PC-9 (cell line): ENCODE measurements around the gene TOMM6. TPM values are rescaled to one million over a fixed set of nuclear protein-coding genes. Genes with fewer than 3 reads are reported as not detected.
"Not testable (repeated sequence)": the region's sequence is repeated elsewhere in the genome, so short reads cannot be mapped to it uniquely, and the experiment has no call there.

ENCODE experiments used
- BruUV-seq: library from RNA; stranded (reverse); fragments of 400-500 nt; replicated peaks from 2 replicates; lab custom pipeline; 2021; lab: Mats Ljungman, UMichigan
- CTCF ChIA-PET: fragments of 300-600 bp; sonication (Branson Sonifier 250); formaldehyde crosslinking; loops from one replicate; lab custom pipeline; 2022; ENCODE audit warnings: antibody characterized with exemption; lab: Charles Lee
- POLR2A ChIA-PET: fragments of 300-600 bp; sonication (Branson Sonifier 250); formaldehyde crosslinking; loops from one replicate; lab custom pipeline; 2022; ENCODE audit warnings: antibody characterized with exemption; ENCODE audit not compliant: unreplicated experiment; lab: Charles Lee
- DNase-seq, 2 experiments: peaks; one replicate each; pipeline versions ENCODE4 v3.0.0 to v3.0.0-alpha.2; 2015 to 2022; ENCODE audit warnings: mixed read lengths in 1 of 2
- H2AFZ ChIP-seq: fragments of 200-600 bp; sonication (generic); 2 replicates; pipeline ENCODE4 v1.8.1; 2017; ENCODE audit warnings: antibody characterized with exemption
- H3F3A ChIP-seq: fragments of 200-600 bp; sonication (generic); 2 replicates; pipeline ENCODE4 v1.8.1; 2017; ENCODE audit warnings: antibody characterized with exemption, mild to moderate bottlenecking, low read depth; ENCODE audit not compliant: insufficient read depth
- H3K27ac ChIP-seq: fragments of 200-600 bp; sonication (generic); 2 replicates; pipeline ENCODE4 v1.6.1; 2016; ENCODE audit warnings: mixed run types
- H3K27me3 ChIP-seq: fragments of 200-600 bp; sonication (generic); 2 replicates; pipeline ENCODE4 v1.6.1; 2016; ENCODE audit warnings: low read depth, mixed run types; ENCODE audit not compliant: insufficient read depth
- H3K36me3 ChIP-seq: fragments of 200-600 bp; sonication (generic); 2 replicates; pipeline ENCODE4 v1.6.1; 2016; ENCODE audit warnings: low read depth, mixed run types
- H3K4me1 ChIP-seq: fragments of 200-600 bp; sonication (generic); replicated peaks from 2 replicates; pipeline ENCODE4 v1.6.1; 2016; ENCODE audit warnings: mixed run types; ENCODE audit not compliant: insufficient read depth
- H3K4me2 ChIP-seq: fragments of 200-600 bp; sonication (generic); 2 replicates; pipeline ENCODE4 v1.6.1; 2017; ENCODE audit warnings: mixed run types
- H3K4me3 ChIP-seq: fragments of 200-600 bp; sonication (generic); 2 replicates; pipeline ENCODE4 v1.6.1; 2016; ENCODE audit warnings: mixed run types
- H3K79me2 ChIP-seq: fragments of 200-600 bp; sonication (generic); 2 replicates; pipeline ENCODE4 v1.6.1; 2017; ENCODE audit warnings: low read depth, mixed run types
- H3K9me2 ChIP-seq: fragments of 200-600 bp; sonication (generic); 2 replicates; pipeline ENCODE4 v1.8.1; 2017; ENCODE audit warnings: mild to moderate bottlenecking; ENCODE audit not compliant: insufficient read depth
- H3K9me3 ChIP-seq: fragments of 200-600 bp; sonication (generic); 2 replicates; pipeline ENCODE4 v1.8.1; 2016; ENCODE audit warnings: low read depth; ENCODE audit not compliant: insufficient read depth
- H4K20me1 ChIP-seq: fragments of 200-600 bp; sonication (generic); 2 replicates; pipeline ENCODE4 v1.8.1; 2017; ENCODE audit not compliant: insufficient read depth
- CTCF ChIP-seq: fragments of 200-600 bp; sonication (generic); conservative IDR thresholded peaks from 2 replicates; pipeline ENCODE4 v1.6.1; 2017; ENCODE audit warnings: mixed run types, antibody characterized with exemption, mild to moderate bottlenecking, moderate library complexity
- EZH2 ChIP-seq: fragments of 200-600 bp; sonication (generic); IDR thresholded peaks from 2 replicates; pipeline ENCODE4 v1.8.0; 2017; ENCODE audit warnings: antibody characterized with exemption, low read depth
- intact Hi-C: fragments of 100-400 bp; cut with micrococcal nuclease; formaldehyde crosslinking; loops from one replicate; pipeline ENCODE4 v1.10.0; 2022; ENCODE audit not compliant: unreplicated experiment
- total RNA-seq: library from RNA; stranded (reverse); gene quantifications from 2 replicates; pipeline ENCODE4 v1.2.3, GENCODE V29; 2021

Gene TOMM6
- total RNA-seq, 1 experiment from 2014 or later: 170 TPM

GRCh38 chr6:41763470-41763869 is 24.0 kb upstream of the TOMM6 start:
- Histone ChIP-seq H2AFZ (no peak overlapping the region), H3K36me3 (no peaks in the 10 kb centered on the region), H3K9me2 (no peaks in the 10 kb centered on the region), H3K4me3 (no peak overlapping the region), H3K27ac (no peak overlapping the region), H3F3A (peaks cover 16% of the 10 kb centered on the region; the same call in 1 of the 2 replicates), H4K20me1 (no peaks in the 10 kb centered on the region), H3K4me2 (no peak overlapping the region), H3K27me3 (no peaks in the 10 kb centered on the region), H3K4me1 (peaks cover 24% of the 10 kb centered on the region), H3K9me3 (no peaks in the 10 kb centered on the region), H3K79me2 (no peaks in the 10 kb centered on the region)
- CTCF ChIA-PET: no interaction called here
- DNase-seq: no peak
- TF ChIP-seq CTCF: no peak
- TF ChIP-seq EZH2: no peak
- intact Hi-C loops: no loop called here
- POLR2A ChIA-PET: interaction anchor here (0.6 kb wide), 1 partner anchor 16 kb away, joined by 3 read pairs; the partner anchor contains the start of gene FRS3
- no TSS peak for BruUV-seq

- CTCF ChIA-PET: not testable (repeated sequence)
Observed at GRCh38 chr6:41766043-41766664, 21.3 kb upstream of the TOMM6 start.

GRCh38 chr6:41767112-41767833 is 20.2 kb upstream of the TOMM6 start:
- no peak overlapping the region for H2AFZ ChIP-seq
- peaks cover 14% of the 10 kb centered on the region; the same call in 1 of the 2 replicates for H3F3A ChIP-seq
- no peak overlapping the region for H3K4me3 ChIP-seq
- no peak overlapping the region for H3K27ac ChIP-seq
- H3K9me2 ChIP-seq: no peaks in the 10 kb centered on the region
- intact Hi-C loops: no loop called here
- no peaks in the 10 kb centered on the region for H3K79me2 ChIP-seq
- peaks cover 27% of the 10 kb centered on the region for H3K4me1 ChIP-seq
- BruUV-seq: no TSS peak
- peak overlapping the region; percentile 40 for H3K4me2 ChIP-seq
- no peaks in the 10 kb centered on the region for H3K27me3 ChIP-seq
- ChIA-PET CTCF (no interaction called here), POLR2A (no interaction called here)
- TF ChIP-seq CTCF: no peak
- TF ChIP-seq EZH2: no peak
- peak; percentile 79 to 86 for DNase-seq
- no peaks in the 10 kb centered on the region for H3K36me3 ChIP-seq
- no peaks in the 10 kb centered on the region for H3K9me3 ChIP-seq
- H4K20me1 ChIP-seq: no peaks in the 10 kb centered on the region

More at GRCh38 chr6:41766043-41766664, 21.3 kb upstream of the TOMM6 start:
- Histone ChIP-seq H3K4me1 (peaks cover 27% of the 10 kb centered on the region), H3F3A (peaks cover 14% of the 10 kb centered on the region; the same call in 1 of the 2 replicates), H3K4me2 (peak overlapping the region; percentile 40; the same call in 1 of the 2 replicates)
- H3K9me2 ChIP-seq, BruUV-seq, H3K36me3 ChIP-seq, H4K20me1 ChIP-seq, intact Hi-C loops, H3K9me3 ChIP-seq, H3K27me3 ChIP-seq, H3K79me2 ChIP-seq, H2AFZ ChIP-seq, POLR2A ChIA-PET, H3K4me3 ChIP-seq, H3K27ac ChIP-seq: not testable (repeated sequence)
- DNase-seq: peak in 1 of 2 experiments; percentile 50
